ENCODE results near the gene CD244. TPM values are rescaled to one million over a fixed set of nuclear protein-coding genes. Genes with fewer than 3 reads are reported as not detected.
"Not testable (repeated sequence)": the region's sequence is repeated elsewhere in the genome, so short reads cannot be mapped to it uniquely, and the experiment has no call there.

The CD244 gene
- total RNA-seq, 1 experiment from 2014 or later = not detected

DNA sequence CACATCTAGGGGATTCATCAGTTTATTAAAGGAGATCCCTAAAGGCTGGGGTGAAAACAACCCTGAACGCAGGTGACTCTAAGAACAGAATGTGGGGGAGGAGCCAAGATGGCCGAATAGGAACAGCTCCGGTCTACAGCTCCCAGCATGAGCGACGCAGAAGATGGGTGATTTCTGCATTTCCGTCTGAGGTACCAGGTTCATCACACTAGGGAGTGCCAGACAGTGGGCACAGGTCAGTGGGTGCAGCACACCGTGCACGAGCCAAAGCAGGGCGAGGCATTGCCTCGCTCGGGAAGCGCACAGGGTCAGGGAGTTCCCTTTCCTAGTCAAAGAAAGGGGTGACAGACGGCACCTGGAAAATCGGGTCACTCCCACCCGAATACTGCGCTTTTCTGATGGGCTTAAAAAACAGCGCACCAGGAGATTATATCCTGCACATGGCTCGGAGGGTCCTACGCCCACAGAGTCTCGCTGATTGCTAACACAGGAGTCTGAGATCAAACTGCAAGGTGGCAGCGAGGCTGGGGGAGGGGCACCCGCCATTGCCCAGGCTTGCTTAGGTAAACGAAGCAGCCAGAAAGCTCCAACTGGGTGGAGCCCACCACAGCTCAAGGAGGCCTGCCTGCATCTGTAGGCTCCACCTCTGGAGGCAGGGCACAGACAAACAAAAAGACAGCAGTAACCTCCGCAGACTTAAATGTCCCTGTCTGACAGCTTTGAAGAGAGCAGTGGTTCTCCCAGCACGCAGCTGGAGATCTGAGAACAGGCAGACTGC lies 79.5 kb downstream of the CD244 start:
- not testable (repeated sequence) for H3K27me3 ChIP-seq, H3K9me3 ChIP-seq, DNase-seq, H3K4me3 ChIP-seq, H3K36me3 ChIP-seq

DNA sequence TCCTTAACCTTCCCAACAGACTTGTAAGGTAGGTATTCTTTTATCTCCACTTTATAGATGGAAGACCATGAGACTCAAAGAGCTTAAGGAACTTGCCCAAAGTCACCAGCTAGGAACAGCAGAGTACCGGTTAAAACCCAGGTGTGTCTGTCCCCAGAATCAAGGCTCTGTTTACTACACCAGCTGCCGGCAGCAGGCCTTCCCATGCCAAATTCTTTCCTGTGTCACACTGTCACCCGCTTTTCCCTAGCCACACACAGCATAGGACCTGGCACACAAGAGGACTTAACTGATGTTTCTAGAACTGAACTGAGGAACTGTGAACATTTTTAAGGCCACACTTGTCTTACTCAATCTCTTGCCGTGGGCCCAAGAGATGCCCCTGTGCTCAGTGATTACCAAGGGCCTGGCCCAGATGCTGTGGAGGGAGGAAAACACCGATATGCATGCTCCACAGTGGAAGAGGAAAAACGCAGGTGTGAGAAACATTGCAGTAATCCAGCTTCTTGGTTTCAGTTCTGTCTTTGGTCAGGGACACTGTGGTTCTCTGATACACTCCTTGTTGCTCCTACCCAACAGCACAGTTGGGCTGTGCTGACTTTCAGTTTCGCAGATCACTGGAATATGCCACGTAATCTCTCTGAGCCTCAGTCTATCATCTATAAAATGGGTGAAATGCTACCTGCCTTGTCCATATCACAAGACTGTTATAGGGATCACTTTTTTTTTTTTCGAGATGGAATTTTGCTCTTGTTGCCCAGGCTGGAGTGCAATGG lies 80.6 kb downstream of the CD244 start:
- no peak for DNase-seq
- H3K27me3 ChIP-seq = no peaks in the 10 kb centered on the region
- no peaks in the 10 kb centered on the region for H3K36me3 ChIP-seq
- no peaks in the 10 kb centered on the region for H3K9me3 ChIP-seq
- no peak overlapping the region for H3K4me3 ChIP-seq

DNA sequence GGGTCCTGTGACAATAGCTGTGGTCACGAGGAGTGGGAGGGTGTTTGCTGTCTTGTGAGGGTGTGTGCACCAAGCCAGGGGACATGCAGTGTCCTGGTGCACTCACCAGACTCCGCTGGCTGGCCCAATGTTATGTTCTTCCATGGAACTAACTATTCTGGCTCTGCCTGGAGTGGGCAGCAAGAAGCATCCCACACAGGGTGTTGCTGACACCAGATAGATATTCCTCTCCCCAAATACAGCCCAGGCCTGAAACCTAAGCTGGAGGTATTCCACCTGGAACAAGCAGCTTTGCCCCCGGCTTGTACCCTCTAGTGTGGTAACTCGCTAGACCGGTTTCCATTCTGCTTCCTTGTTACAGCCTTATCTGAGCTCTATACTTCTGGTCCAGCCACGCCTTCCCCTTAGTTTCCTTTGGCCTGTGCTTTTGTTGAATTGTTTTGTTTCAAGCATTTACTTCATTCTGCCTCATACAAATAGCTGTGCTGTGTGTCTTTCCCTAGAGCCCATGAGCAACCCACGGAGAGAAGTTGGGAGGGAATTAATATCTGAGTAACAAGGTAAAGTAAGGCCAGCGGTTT lies 81.4 kb downstream of the CD244 start:
- Histone ChIP-seq H3K9me3 (no peaks in the 10 kb centered on the region), H3K27me3 (no peaks in the 10 kb centered on the region), H3K36me3 (no peaks in the 10 kb centered on the region), H3K4me3 (no peak overlapping the region)
- DNase-seq = no peak

DNA sequence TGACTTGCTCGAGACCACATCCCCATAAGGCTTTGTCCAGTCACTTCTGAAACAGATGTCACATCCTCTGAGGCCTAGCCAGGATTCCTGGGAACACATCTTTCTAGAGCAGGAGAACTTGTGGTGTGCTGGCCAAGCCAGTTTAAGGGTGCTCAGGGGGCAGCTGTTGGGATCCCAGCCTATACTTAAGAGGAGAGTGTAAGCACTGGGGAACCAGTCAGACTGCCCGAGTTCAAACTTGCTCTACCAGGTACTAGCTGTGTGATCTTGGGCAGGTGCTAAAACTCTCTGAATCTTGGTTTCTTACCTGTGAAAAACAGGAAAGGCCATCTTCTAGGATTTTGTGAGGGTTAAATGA lies 82.3 kb downstream of the CD244 start:
- H3K27me3 ChIP-seq = no peaks in the 10 kb centered on the region
- H3K9me3 ChIP-seq = no peaks in the 10 kb centered on the region
- H3K4me3 ChIP-seq = no peak overlapping the region
- H3K36me3 ChIP-seq = no peaks in the 10 kb centered on the region
- DNase-seq = no peak

Other genes with a start within 250 kb of the CD244 start
- not detected in 2 replicates for gene SLAMF1, start 215.8 kb downstream of the CD244 start, total RNA-seq (2014; rRNA removed; shearing (Covaris generic); ENCODE audit: low replicate concordance)
- not detected in 2 replicates for gene CD48, start 151.1 kb downstream of the CD244 start, total RNA-seq (2014; rRNA removed; shearing (Covaris generic); ENCODE audit: low replicate concordance)
- not detected in 2 replicates for gene SLAMF7, start 123.6 kb downstream of the CD244 start, total RNA-seq (2014; rRNA removed; shearing (Covaris generic); ENCODE audit: low replicate concordance)
- gene LY9, start 66.7 kb downstream of the CD244 start, total RNA-seq (2014; rRNA removed; shearing (Covaris generic); ENCODE audit: low replicate concordance) = not detected in 2 replicates
- not detected in 2 replicates for gene ITLN1, start 22.3 kb upstream of the CD244 start, total RNA-seq (2014; rRNA removed; shearing (Covaris generic); ENCODE audit: low replicate concordance)
- gene ITLN2, start 91.9 kb upstream of the CD244 start, total RNA-seq (2014; rRNA removed; shearing (Covaris generic); ENCODE audit: low replicate concordance) = not detected in 2 replicates
- gene F11R, start 158.3 kb upstream of the CD244 start, total RNA-seq (2014; rRNA removed; shearing (Covaris generic); ENCODE audit: low replicate concordance) = 0.22 and 1.7 TPM in 2 replicates
- not detected in 2 replicates for gene TSTD1, start 176.1 kb upstream of the CD244 start, total RNA-seq (2014; rRNA removed; shearing (Covaris generic); ENCODE audit: low replicate concordance)
- gene USF1, start 183.1 kb upstream of the CD244 start, total RNA-seq (2014; rRNA removed; shearing (Covaris generic); ENCODE audit: low replicate concordance) = 102 and 103 TPM in 2 replicates
- gene ARHGAP30, start 207.0 kb upstream of the CD244 start, total RNA-seq (2014; rRNA removed; shearing (Covaris generic); ENCODE audit: low replicate concordance) = not detected in 2 replicates
- gene NECTIN4, start 226.7 kb upstream of the CD244 start, total RNA-seq (2014; rRNA removed; shearing (Covaris generic); ENCODE audit: low replicate concordance) = not detected in 2 replicates
- gene KLHDC9, start 235.5 kb upstream of the CD244 start, total RNA-seq (2014; rRNA removed; shearing (Covaris generic); ENCODE audit: low replicate concordance) = not detected in 2 replicates

All from MG63 (cell line).